Suprapubic skin (tissue), 4 donors: ENCODE data around the gene METTL22.

ENCODE experiments used
- CTCF ChIP-seq, 2 donors: fragments of 200-600 bp in 1 of 2; fragments of 450-650 bp in 1 of 2; sonication (generic) in 1 of 2; IDR thresholded peaks; one replicate each; pipeline ENCODE4 v1.5.1; 2016 to 2019; ENCODE audit warnings: antibody characterized with exemption in 2 of 2, mild to moderate bottlenecking in 1 of 2, moderate library complexity in 1 of 2
- EP300 ChIP-seq: sonication (generic); formaldehyde crosslinking; IDR thresholded peaks from one replicate; pipeline ENCODE4 v1.6.1; 2017; ENCODE audit warnings: antibody characterized with exemption
- POLR2A ChIP-seq, 2 donors: fragments of 450-650 bp; IDR thresholded peaks; one replicate each; pipeline ENCODE4 v1.6.1; 2017; ENCODE audit warnings: antibody characterized with exemption in 2 of 2, mild to moderate bottlenecking in 2 of 2, moderate library complexity in 2 of 2
- POLR2AphosphoS5 ChIP-seq, 3 donors: sonication (generic); formaldehyde crosslinking; IDR thresholded peaks; one replicate each; pipeline ENCODE4 v1.6.1; 2017; ENCODE audit warnings: antibody characterized with exemption in 3 of 3

- TF ChIP-seq CTCF (IDR thresholded peaks at IDR 0.05) (no peak), EP300 (no peak), POLR2AphosphoS5 (IDR thresholded peaks at IDR 0.05) (no peak), POLR2A (IDR thresholded peaks at IDR 0.05) (no peak)
These were observed 27.3 kb upstream of the METTL22 start for GRCh38 chr16:8594149-8594666.
